Activated naive CD4-positive, alpha-beta T cell treated with anti-CD3 and anti-CD28 coated beads, Interleukin-2, amount 50 U/mL, for 16 hours (primary cell): Measurements from ENCODE around the gene COASY.
"Not testable (repeated sequence)": the region's sequence is repeated elsewhere in the genome, so short reads cannot be mapped to it uniquely, and the experiment has no call there.

Source experiments
- DNase-seq: peaks from one replicate; pipeline ENCODE4 v3.0.0-alpha.2; 2020

COASY gene

DNA sequence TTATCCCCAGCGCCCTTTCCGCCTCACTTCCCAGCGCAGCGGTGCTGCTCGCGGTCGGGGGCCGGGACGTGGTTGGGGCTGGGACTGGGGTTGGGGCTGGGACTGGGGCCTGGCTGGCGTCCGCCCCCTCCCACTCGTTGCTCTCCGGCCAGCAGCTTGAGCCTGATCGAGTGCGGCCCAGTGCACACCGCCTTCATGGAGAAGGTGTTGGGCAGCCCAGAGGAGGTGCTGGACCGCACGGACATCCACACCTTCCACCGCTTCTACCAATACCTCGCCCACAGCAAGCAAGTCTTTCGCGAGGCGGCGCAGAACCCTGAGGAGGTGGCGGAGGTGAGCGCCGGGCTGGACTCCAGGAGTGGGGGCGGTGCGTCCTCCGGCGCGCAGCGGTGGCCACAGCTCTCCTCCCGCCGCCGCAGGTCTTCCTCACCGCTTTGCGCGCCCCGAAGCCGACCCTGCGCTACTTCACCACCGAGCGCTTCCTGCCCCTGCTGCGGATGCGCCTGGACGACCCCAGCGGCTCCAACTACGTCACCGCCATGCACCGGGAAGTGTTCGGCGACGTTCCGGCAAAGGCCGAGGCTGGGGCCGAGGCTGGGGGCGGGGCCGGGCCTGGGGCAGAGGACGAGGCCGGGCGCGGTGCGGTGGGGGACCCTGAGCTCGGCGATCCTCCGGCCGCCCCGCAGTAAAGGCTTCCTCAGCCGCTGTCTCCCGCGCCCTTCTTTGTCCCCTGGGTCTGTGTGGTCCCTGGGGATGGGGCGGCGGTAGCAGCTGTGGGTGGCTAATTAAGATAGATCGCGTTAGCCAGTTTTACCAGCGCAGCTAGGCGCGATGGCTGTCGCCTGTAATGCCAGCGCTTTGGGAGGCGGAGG is 7.5 kb upstream of the COASY start:
- peak; percentile 70 for DNase-seq

DNA sequence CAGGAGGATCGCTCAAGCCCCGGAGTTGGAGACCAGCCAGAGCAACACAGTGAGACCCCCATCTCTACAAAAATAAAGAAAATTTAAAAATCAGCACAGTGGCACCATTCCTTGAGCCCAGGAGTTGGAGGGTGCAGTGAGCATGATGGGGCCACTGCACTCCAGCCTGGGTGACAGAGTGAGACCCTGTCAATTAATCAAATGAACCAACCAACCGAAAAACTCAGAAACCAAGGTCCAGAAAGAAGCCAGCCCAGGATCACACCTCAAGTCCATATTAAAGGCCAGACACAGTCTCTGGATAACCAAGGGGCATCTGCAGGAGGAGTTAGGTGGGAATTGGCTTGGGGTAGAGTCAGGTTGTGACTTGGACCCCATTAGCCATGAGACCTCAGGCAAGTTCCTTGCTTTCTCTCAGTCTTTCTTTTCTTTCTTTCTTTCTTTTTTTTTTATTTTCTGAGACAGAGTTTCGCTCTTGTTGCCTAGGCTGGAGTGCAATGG is 6.8 kb upstream of the COASY start:
- no peak for DNase-seq

DNA sequence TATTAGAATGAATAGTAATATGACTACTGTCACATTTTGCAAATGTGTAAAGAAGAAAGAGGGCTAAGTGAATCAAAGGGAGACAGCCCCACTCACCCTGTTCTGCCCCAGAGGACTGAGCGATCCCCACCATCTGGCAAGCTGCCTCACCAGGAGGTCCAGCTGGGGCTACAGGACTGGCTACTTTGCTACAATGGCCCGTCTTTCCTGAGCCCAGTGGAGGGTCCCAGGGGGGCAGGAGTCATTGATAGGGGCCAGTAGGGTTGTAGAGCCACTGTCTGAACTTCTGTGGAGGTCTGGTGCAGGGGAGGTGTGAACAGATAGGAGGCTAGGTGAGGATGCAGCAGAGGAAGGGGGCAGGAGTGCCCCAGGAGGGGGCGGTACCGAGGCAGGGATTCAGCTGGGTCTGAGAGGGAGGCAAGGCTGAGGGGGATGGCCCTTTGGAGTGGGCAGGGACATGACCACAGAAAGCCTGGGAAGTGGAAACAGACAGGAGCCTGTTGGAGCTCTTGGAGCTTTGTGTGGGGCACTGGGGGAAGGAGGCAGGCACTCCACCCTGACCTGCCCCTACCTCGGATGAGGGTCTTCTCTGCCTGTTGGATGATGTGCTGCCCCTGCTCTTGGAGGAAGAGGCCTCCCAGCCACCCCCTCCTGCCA is 5.9 kb upstream of the COASY start:
- not testable (repeated sequence) for DNase-seq

DNA sequence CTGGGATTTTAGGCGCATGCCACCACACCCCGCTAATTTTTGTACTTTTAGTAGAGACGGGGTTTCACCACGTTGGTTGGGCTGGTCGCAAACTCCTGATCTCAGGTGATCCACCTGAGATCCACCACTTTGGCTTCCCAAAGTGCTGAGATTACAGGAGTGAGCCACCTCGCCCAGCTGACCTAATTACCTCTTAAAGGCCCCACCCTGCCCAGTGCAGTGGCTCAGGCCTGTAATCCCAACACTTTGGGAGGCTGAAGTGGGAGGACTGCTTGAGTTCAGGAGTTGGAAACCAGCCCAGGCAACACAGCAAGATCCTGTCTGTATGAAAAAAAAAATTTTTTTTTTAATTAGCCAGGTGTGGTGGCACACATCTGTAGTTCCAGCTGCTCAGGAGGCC is 2.9 kb upstream of the COASY start:
- DNase-seq = no peak

DNA sequence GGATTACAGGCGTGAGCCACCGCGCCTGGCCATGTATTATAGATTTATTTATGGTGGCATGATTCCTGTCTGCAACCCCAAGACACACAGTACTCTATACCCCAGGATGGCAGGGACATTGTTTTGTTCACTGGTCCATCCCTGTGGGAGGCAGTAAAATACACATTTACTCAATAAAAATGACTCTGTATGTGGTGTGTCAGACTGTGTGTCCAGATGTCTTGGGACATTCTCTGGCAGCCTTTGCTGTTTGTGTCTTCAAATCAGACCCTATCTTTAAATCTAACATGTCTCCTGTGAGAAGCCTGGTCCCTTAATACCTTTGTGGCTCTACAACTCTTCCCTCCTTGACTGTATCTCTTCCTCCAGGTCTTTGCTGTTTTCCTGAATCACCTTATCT is 1.7 kb upstream of the COASY start:
- no peak for DNase-seq

DNA sequence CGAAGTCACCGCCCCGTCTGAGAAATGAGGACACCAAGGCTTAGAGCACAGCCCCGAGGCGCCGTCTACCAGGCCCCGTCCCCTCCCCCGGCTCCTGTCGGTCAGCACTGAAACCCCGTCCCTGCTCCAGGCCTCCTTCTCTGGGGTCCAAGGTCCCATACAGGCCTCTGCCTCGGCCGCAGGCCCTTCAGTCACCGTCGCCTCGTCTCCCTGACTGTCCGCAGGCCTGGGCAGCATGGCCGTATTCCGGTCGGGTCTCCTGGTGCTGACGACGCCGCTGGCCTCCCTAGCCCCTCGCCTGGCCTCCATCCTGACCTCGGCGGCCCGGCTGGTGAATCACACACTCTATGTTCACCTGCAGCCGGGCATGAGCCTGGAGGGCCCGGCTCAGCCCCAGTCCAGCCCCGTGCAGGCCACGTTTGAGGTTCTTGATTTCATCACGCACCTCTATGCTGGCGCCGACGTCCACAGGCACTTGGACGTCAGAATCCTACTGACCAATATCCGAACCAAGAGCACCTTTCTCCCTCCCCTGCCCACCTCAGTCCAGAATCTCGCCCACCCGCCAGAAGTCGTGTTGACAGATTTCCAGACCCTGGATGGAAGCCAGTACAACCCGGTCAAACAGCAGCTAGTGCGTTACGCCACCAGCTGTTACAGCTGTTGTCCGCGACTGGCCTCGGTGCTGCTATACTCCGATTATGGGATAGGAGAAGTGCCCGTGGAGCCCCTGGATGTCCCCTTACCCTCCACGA is 617 bp downstream of the COASY start:
- no peak for DNase-seq

DNA sequence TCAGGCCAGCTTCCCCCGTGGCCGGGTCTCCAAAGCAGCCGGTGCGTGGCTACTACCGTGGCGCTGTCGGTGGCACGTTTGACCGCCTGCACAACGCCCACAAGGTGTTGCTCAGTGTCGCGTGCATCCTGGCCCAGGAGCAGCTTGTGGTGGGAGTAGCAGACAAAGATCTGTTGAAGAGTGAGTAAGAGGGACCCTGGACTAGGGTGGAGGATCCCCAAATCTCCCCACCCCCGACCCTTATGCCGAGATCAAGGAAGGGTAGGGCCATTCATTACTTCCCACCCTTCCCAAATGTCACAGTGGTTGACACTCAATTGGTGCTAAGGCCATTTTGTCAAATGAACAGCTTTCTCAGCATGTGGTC is 1.2 kb downstream of the COASY start:
- DNase-seq = no peak

DNA sequence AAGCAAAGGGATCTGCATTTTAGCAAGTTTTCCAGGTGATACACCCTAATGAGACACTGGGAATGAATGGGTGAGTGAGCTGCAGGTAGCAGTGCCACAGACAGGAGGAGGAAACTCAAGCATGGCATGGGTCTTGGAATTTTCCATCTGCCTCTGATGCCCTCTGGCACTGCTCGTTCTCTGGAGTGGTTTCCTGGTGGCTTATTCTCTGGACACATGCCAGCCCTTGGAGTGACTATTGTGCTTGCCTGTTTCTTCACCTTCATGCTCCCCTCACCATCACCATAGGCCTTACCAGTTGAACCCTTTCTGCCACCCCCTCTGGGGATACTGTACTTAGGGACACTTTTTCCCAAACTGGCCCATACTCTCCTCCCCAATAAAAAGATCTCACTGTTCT is 1.6 kb downstream of the COASY start:
- DNase-seq = no peak

DNA sequence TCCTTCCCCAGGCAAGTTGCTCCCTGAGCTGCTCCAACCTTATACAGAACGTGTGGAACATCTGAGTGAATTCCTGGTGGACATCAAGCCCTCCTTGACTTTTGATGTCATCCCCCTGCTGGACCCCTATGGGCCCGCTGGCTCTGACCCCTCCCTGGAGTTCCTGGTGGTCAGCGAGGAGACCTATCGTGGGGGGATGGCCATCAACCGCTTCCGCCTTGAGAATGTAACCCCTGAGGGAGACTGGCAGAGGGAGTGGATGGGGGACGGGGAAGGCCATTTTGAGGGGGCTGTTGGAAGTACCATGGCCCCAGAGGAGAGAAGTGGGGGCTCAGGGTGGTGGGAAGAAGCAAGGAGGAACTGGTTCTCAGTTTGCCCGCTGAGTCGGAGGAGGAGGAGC is 2.0 kb downstream of the COASY start:
- no peak for DNase-seq

DNA sequence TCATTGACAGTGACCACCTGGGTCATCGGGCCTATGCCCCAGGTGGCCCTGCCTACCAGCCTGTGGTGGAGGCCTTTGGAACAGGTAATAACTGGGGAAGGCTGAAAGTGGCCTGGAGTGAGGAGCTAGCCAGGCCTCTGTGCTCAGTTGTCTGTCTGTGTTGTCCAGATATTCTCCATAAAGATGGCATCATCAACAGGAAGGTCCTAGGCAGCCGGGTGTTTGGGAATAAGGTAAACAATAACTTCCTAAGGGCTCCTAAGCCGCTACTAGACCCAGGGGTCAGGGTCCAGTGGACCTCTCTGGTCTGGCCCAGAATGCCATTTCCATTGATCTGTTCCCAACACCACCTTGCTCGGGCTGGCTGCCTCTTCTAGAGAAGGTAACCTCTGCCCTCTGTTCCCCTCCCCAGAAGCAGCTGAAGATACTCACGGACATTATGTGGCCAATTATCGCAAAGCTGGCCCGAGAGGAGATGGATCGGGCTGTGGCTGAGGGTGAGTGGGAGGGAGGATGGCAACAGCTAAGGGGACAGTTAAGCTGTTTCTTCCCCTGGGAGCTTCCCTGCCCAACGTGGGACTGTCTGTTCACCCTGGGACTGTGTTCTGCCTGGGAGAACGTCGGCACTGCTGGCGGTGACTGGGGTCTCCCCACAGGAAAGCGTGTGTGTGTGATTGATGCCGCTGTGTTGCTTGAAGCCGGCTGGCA is 3.0 kb downstream of the COASY start:
- no peak for DNase-seq

DNA sequence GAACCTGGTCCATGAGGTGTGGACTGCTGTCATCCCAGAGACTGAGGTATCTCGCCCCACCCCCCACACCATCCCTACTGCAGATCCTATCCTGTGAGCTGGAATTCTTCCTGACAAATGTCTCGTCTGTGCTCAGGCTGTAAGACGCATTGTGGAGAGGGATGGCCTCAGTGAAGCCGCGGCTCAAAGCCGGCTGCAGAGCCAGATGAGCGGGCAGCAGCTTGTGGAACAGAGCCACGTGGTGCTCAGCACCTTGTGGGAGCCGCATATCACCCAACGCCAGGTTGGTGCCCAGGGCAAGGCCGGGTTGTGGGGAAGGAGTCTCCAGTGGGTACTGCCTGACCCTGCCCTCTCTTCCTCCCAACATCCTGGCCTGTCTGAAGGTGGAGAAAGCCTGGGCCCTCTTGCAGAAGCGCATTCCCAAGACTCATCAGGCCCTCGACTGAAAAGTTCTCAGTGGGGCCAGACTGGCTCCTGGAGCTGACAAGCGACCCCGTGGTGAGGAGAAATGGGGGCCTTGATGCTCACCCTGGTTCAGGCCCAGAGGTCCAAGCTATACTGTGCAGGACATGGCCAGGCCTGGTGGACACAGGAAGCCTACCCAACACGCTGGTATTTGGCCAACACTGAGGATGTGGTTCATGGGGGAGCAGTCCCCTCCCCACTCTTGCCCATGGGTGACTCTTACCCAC is 3.7 kb downstream of the COASY start:
- DNase-seq = no peak

DNA sequence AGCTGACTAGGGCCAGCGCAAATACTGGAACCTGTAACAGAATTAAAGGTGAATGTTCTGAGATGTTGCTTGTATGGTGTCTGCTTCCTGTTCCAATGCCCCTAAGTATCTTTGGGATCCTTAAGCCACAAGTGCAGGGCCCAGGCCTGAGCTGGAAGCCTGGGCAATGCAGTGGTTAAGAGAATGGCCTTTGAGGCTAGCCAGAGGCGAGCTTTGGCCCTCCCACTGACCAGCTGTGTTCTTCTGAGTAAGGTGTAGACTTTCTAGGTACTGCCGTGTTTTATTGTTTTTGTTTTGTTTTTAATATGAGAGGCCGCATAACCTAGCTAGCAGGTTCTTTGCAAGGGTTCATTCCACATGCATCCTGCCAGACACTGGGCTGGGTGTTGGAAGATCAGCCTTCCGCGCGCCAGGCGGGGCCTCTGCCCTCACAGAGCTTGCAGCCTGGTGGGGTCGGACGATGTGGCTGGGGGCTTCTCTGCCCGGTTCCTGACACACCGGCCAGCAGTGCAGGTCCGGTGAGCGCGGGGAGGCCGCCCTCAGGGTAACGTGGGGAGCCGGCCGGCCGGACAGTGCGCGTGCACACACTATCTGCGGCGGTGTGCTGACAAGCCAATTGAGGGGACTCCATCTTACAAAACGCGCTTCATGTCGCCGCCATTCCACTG is 4.4 kb downstream of the COASY start:
- no peak for DNase-seq

DNA sequence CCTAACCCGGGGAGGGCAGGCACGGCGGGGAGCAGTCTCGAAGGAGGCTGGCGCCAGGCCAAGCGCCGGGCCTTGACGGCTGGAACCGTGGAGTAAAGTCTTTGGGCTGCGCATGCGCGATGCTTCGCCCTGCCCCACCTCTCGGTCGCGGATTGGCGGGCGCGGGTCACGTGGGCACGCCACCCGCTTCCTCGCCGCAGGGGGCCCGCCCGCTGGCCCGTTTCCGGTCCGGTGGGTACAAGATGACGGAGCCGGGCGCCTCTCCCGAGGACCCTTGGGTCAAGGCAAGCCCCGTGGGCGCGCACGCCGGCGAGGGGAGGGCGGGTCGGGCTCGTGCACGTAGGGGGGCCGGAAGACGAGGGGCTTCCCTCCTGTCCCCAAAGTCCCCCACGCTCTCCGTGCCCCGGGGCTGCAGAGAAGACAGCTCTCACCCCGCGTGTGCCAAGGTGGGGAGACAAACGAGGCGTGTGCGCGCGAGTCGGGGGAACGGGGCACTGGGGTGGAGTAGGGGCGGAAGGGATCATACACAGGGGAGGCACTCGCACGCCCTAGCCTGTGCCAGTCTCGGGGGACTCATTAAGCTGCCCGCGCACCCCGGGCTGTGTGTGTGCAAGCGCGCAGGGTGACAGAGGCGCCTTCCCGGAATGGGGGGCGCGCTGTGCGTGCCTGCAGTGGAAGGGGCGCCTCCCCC is 5.1 kb downstream of the COASY start, which contains the start of gene MLX:
MLX (plus strand) TSS at position 218 of the 691 bp plus-strand sequence; CDS start at position 243, 25 bp downstream.
- DNase-seq = peak; percentile 90

DNA sequence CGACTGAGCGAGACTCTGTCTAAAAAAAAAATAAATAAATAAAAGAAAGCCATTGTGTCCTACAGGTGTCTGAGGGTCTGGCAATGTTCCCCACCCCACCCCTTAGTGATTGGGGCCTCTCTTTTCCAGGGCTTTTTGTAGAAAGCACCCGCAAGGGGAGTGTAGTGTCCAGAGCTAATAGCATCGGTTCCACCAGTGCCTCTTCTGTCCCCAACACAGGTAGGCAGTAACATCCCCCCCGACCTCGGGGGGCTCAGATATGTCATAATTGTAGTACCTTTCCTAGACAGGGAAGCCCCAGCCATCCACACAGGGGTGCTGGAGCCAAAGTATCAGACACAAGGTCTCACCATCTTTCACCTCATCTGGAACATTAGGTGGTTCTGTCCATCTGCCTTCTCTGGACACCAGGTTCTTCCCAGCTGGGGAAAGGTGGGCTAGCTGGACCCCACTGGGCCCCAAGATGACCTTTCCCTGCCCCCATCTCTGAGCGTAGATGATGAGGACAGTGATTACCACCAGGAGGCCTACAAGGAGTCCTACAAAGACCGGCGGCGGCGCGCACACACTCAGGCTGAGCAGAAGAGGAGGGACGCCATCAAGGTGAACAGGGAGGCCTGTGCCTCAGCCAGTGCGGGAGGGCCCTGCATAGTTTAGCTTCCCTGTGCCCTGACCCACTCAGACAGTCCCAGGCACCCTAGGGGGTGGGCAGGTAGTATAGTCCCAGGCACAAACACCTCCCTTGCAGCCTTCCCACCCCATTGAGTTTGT is 6.6 kb downstream of the COASY start:
- no peak for DNase-seq

DNA sequence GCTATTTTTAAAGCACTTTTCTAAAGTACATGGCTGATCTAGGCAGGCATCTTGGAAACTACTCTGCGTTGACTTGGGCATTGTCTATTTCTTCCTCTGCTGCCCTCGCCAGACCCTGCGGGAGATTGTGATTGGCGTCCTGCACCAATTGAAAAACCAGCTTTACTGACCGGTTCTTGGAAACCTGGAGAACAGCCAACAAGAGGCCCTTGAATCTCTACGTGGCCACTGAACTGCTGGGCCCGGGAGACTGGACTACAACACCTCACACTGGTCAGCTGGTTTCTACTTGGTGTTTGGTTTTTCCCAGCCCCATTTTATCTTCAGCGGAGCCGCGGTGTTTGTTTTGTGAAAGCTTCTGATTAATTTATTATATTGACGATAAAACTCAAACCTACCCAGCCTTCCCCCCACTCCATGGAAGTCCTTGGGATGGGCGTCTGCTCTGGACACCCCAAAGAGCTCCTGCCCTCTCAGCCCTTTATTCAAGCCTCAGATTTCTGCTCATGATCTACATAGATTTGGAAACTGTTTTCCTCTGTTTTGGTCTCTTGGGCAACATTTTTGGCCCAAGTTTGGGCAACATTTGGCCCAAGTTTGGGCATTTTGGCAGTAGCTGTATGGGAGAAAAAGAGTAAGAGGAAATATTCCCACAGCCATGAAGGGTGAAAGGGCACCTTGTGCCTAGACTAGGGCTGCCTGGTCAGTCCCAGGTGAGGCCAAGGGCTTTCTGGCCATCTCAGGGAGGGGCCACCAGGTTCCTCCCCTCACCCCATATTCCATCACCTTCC is 9.7 kb downstream of the COASY start:
- DNase-seq = no peak

DNA sequence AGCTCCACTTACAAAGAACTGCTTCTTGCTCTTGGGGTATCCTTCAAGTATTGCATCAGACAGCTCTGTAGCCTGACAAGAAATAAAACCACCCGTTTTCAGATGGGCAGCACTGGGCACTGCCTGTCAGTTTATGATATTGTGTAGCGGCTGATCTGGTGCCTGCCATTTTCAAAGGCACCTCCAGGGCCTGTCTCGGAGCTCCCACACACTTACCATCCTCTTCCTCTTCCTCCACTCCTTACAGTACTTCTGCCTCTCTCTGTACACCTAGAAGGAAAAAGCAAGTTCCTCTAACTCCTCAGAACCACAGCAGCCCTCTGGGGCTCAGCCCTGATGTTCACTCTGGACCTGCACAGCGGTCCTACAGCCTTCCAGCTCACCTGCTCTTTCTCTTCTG is 11.1 kb downstream of the COASY start:
- DNase-seq = no peak

DNA sequence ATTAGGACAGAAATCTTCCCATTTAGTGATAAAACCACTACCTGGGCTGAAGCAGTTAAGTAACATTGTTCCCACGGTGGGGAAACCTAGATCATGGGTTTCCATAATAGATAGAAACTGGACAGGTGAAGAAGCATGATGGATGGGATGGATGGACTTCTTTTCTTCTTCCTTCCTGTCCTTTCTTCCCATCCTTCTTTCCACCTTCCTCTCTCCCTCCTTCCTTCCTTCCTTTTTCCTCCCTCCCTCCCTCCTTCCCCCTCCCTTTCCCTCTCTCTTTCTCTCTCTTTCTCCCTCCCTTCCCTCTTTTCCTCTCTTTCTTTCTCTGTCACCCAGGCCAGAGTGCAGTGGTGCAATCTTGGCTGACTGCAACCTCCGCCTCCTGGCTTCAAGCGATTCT is 12.5 kb downstream of the COASY start:
- DNase-seq = no peak

DNA sequence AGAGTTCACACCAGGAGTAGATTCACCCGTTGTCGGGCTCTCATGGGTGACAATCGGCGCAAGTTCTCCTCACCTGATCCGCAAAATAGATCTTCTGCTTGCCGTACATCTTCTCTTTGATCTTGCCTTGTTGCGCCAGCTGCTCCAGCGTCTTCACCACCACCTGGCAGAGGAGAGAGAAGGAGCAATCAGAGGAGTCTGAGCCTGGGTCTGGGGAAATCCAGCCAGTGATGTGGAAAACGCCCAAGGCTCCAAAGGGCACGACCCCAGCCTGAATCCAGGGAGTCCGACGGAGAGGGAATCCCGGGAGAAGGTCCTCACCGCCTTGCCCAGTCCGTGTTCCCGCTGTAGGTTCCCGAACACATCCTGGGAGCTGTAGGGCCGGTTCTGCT is 15.2 kb downstream of the COASY start:
- DNase-seq = no peak

DNA sequence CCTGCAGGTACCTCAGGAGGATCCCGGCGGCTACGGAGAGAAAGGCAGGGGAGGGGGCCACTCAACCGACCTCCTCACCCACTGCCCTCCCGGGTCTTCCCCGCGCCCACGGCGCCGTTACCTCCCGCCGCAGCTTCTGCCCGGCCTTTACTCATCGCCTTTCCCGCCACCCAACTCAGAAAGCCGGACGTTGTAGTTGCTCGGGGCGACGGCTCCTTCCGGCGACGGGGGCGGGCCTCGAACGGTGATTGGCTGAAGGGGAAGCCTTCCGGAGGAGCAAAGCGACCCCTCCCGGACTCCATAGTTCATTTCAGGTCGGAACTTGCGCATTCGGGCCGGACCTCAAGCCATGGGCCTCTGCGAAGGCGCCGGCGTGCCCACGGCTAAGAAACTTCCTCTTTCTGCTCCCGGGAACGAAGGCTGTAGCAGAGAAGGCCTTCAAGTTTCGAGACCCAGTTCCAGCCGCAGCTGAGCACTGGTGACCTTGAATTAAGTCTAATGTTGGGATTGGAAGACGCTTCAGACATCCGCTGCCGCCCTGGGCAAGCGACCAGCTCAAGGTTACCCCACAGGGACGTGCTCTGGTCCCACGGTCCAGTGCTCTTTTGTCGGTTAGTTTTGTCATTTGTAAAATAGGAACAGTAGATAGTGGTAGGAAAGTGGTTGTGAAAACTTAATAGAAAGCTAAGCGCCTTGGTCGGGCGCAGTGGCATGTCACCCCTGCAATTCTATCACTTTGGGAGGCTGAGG is 15.8 kb downstream of the COASY start, which contains the start of gene PSMC3IP:
PSMC3IP (minus strand) TSS at position 198 of the 750 bp plus-strand sequence; CDS start at position 155, 43 bp downstream.
- peak; percentile 92 for DNase-seq
